ENCODE data around the gene CAPZB. TPM values are rescaled to one million over a fixed set of nuclear protein-coding genes. Genes with fewer than 3 reads are reported as not detected.

Gene CAPZB
- total RNA-seq, 1 donor from 2014 or later = 334 TPM

GRCh38 chr1:19313961-19314882, 171.1 kb downstream of the CAPZB start:
- Mint-ChIP-seq H3K4me3 (peak overlapping the region; percentile 55), H3K4me1 (peaks cover 67% of the 10 kb centered on the region), H3K27me3 (no peaks in the 10 kb centered on the region), H3K36me3 (ENCODE audit: low read depth) (peaks cover 14% of the 10 kb centered on the region), H3K9me3 (no peaks in the 10 kb centered on the region), H3K27ac (peak overlapping the region; percentile 61)
- DNase-seq (no peak), ATAC-seq (ENCODE audit: low read depth) (no peak)
- no peak for TF ChIP-seq CTCF (IDR thresholded peaks at IDR 0.05)
- ChIA-PET POLR2A (interaction anchor here (0.9 to 2.9 kb wide), 3 partner anchors 63 to 283 kb away, joined by 3 to 12 read pairs (median 4); partner anchors contain the start of genes EMC1 and MRTO4), CTCF (no interaction called here)
- intact Hi-C loops (cut with micrococcal nuclease) = loop anchor here (2.0 to 10.0 kb wide), 6 partner anchors 27 to 409 kb away; partner anchors contain the start of genes ALDH4A1, CAPZB and UBR4

GRCh38 chr1:19313636-19313959, 171.7 kb downstream of the CAPZB start:
- DNase-seq = no peak
- ATAC-seq (ENCODE audit: low read depth) = no peak
- ChIA-PET CTCF (interaction anchor here (0.6 kb wide), 1 partner anchor 268 kb away, joined by 3 read pairs; no protein-coding TSS in a partner anchor), POLR2A (interaction anchor here (0.9 to 2.9 kb wide), 3 partner anchors 62 to 283 kb away, joined by 3 to 12 read pairs (median 4); partner anchors contain the start of genes EMC1 and MRTO4)
- no peak for TF ChIP-seq CTCF (IDR thresholded peaks at IDR 0.05)
- Mint-ChIP-seq H3K27me3 (no peaks in the 10 kb centered on the region), H3K36me3 (ENCODE audit: low read depth) (peaks cover 14% of the 10 kb centered on the region), H3K4me1 (peaks cover 67% of the 10 kb centered on the region), H3K4me3 (peak overlapping the region; percentile 73), H3K9me3 (no peaks in the 10 kb centered on the region), H3K27ac (peak overlapping the region; percentile 61)
- intact Hi-C loops (cut with micrococcal nuclease) = loop anchor here (2.0 to 10.0 kb wide), 4 partner anchors 77 to 409 kb away; partner anchors contain the start of genes ALDH4A1 and CAPZB

GRCh38 chr1:19312782-19313635, 172.3 kb downstream of the CAPZB start:
- Mint-ChIP-seq H3K9me3 (no peaks in the 10 kb centered on the region), H3K27ac (peak overlapping the region; percentile 61), H3K4me3 (peak overlapping the region; percentile 73), H3K4me1 (peaks cover 65% of the 10 kb centered on the region), H3K36me3 (ENCODE audit: low read depth) (peaks cover 12% of the 10 kb centered on the region), H3K27me3 (no peaks in the 10 kb centered on the region)
- DNase-seq (no peak), ATAC-seq (ENCODE audit: low read depth) (peak; percentile 12)
- intact Hi-C loops (cut with micrococcal nuclease) = loop anchor here (1.0 to 10.0 kb wide), 5 partner anchors 62 to 408 kb away; partner anchors contain the start of genes ALDH4A1, CAPZB, EMC1 and MRTO4
- TF ChIP-seq CTCF (IDR thresholded peaks at IDR 0.05) = no peak
- ChIA-PET CTCF (interaction anchor here (0.6 kb wide), 1 partner anchor 269 kb away, joined by 3 read pairs; no protein-coding TSS in a partner anchor), POLR2A (interaction anchor here (0.6 to 2.9 kb wide), 5 partner anchors 62 to 284 kb away, joined by 3 to 12 read pairs (median 5); partner anchors contain the start of genes EMC1 and MRTO4)

GRCh38 chr1:19311931-19312781, 173.2 kb downstream of the CAPZB start, which contains the start of the genes AKR7A2 and SLC66A1:
Gene AKR7A2, minus strand, starts transcription at chr1:19312144. Its CDS starts 20 bp downstream, at chr1:19312124.
Gene SLC66A1, plus strand, starts transcription at chr1:19312326. Its CDS starts 5,352 bp downstream, at chr1:19317678.
- intact Hi-C loops (cut with micrococcal nuclease) = loop anchor here (1.0 to 10.0 kb wide), 5 partner anchors 61 to 407 kb away; partner anchors contain the start of genes ALDH4A1, CAPZB, EMC1 and MRTO4
- DNase-seq (peak; percentile 96), ATAC-seq (ENCODE audit: low read depth) (peak; percentile 91)
- H3K27me3 Mint-ChIP-seq = no peaks in the 10 kb centered on the region
- ChIA-PET CTCF (no interaction called here), POLR2A (interaction anchor here (0.6 to 2.9 kb wide), 4 partner anchors 61 to 285 kb away, joined by 3 to 12 read pairs (median 6); partner anchors contain the start of genes EMC1 and MRTO4)
- TF ChIP-seq CTCF (IDR thresholded peaks at IDR 0.05) = no peak
- H3K4me3 Mint-ChIP-seq = peak within 1 kb of the TSS; percentile 90
- no peaks in the 10 kb centered on the region for H3K9me3 Mint-ChIP-seq
- peaks cover 18% of the 10 kb centered on the region for H3K36me3 Mint-ChIP-seq (ENCODE audit: low read depth)
- H3K4me1 Mint-ChIP-seq = peaks cover 58% of the 10 kb centered on the region
- H3K27ac Mint-ChIP-seq = peak within 1 kb of the TSS; percentile 61
